LNCaP clone FGC (cell line): Measurements from ENCODE around the gene GPR82.

ENCODE experiments used
- DNase-seq: peaks from one replicate; pipeline ENCODE4 v3.0.0-alpha.2; 2011; ENCODE audit warnings: low read depth
- H3K4me3 ChIP-seq: 2 replicates; pipeline ENCODE4 v1.5.1; 2011; ENCODE audit warnings: mild to moderate bottlenecking, low read depth, low read length, control low read depth
- CTCF ChIP-seq: IDR thresholded peaks from 2 replicates; pipeline ENCODE4 v1.5.1; 2012; ENCODE audit warnings: mild to moderate bottlenecking; ENCODE audit not compliant: control insufficient read depth, insufficient read depth; ENCODE audit errors: extremely low read depth

Gene GPR82

GRCh38 chrX:41758401-41758800 is 34.4 kb downstream of the GPR82 start:
- H3K4me3 ChIP-seq, result no peak overlapping the region
- TF ChIP-seq CTCF, result no peak
- DNase-seq, result no peak

- H3K4me3 ChIP-seq, result no peak overlapping the region
- DNase-seq, result no peak
- TF ChIP-seq CTCF, result peak; percentile 57
These were observed 35.8 kb downstream of the GPR82 start for GRCh38 chrX:41759817-41760216.

GRCh38 chrX:41761169-41761568 is 37.2 kb downstream of the GPR82 start:
- no peak overlapping the region for H3K4me3 ChIP-seq
- TF ChIP-seq CTCF, result no peak
- no peak for DNase-seq

- no peak overlapping the region for H3K4me3 ChIP-seq
- TF ChIP-seq CTCF, result no peak
- no peak for DNase-seq
These were observed 37.7 kb downstream of the GPR82 start for GRCh38 chrX:41761702-41762101.

- no peak for TF ChIP-seq CTCF
- DNase-seq, result no peak
These were observed 55.1 kb downstream of the GPR82 start for GRCh38 chrX:41779030-41779564.

More at GRCh38 chrX:41779030-41779564, 55.1 kb downstream of the GPR82 start:
- no peak overlapping the region for H3K4me3 ChIP-seq
